Activated CD4-positive, CD25-positive, alpha-beta regulatory T cell (primary cell): ENCODE measurements around the gene CATSPER1.

Source experiments
- DNase-seq, 4 experiments: peaks; one replicate each; lab custom pipeline; 2025; lab: John Stamatoyannopoulos, UW

Gene CATSPER1

GRCh38 chr11:65968600-65969482, 57.4 kb downstream of the CATSPER1 start:
- DNase-seq, result no peak

- DNase-seq, result no peak
These were observed 58.8 kb downstream of the CATSPER1 start for GRCh38 chr11:65967329-65967934.
